VCaP (cell line): ENCODE measurements around the gene HMCN1.

ENCODE experiments used
- H3K27ac ChIP-seq: fragments of 450-650 bp; 2 replicates; pipeline ENCODE4 v1.5.1; 2017
- CTCF ChIP-seq: fragments of 450-650 bp; conservative IDR thresholded peaks from 2 replicates; pipeline ENCODE4 v1.5.1; 2017; ENCODE audit warnings: mild to moderate bottlenecking, moderate library complexity

Gene HMCN1

GRCh38 chr1:185739967-185740366, 5.8 kb downstream of the HMCN1 start:
- no peak for TF ChIP-seq CTCF
- no peak overlapping the region for H3K27ac ChIP-seq

GRCh38 chr1:185741551-185741950, 7.4 kb downstream of the HMCN1 start:
- no peak for TF ChIP-seq CTCF

GRCh38 chr1:185742403-185742802, 8.2 kb downstream of the HMCN1 start:
- no peak overlapping the region for H3K27ac ChIP-seq
- TF ChIP-seq CTCF: no peak

More at GRCh38 chr1:185741551-185741950, 7.4 kb downstream of the HMCN1 start:
- no peak overlapping the region for H3K27ac ChIP-seq

GRCh38 chr1:185745165-185745564, 11.0 kb downstream of the HMCN1 start:
- no peak for TF ChIP-seq CTCF
- no peak overlapping the region for H3K27ac ChIP-seq

GRCh38 chr1:185759061-185759460, 24.9 kb downstream of the HMCN1 start:
- H3K27ac ChIP-seq: no peak overlapping the region
- TF ChIP-seq CTCF: no peak

GRCh38 chr1:185761841-185762240, 27.6 kb downstream of the HMCN1 start:
- no peak for TF ChIP-seq CTCF
- no peak overlapping the region for H3K27ac ChIP-seq

- H3K27ac ChIP-seq: no peak overlapping the region
- TF ChIP-seq CTCF: no peak
These were observed 33.4 kb downstream of the HMCN1 start for GRCh38 chr1:185767508-185768120.
